Activated naive CD8-positive, alpha-beta T cell treated with anti-CD3 and anti-CD28 coated beads for 36 hours (primary cell): Measurements from ENCODE around the gene UBXN6. TPM values are rescaled to one million over a fixed set of nuclear protein-coding genes. Genes with fewer than 3 reads are reported as not detected.

Experiments
- DNase-seq: peaks from one replicate; pipeline ENCODE4 v3.0.0; 2021
- H3K27ac Mint-ChIP-seq: one replicate; pipeline ENCODE4 v1.8.0; 2022; ENCODE audit warnings: mild to moderate bottlenecking, moderate library complexity, mixed read lengths
- H3K27me3 Mint-ChIP-seq: one replicate; pipeline ENCODE4 v1.8.0; 2022; ENCODE audit warnings: mild to moderate bottlenecking, mixed read lengths
- H3K36me3 Mint-ChIP-seq: one replicate; pipeline ENCODE4 v1.8.0; 2021; ENCODE audit warnings: mild to moderate bottlenecking, mixed read lengths
- H3K4me1 Mint-ChIP-seq: one replicate; pipeline ENCODE4 v1.8.0; 2021; ENCODE audit warnings: mixed read lengths
- H3K4me3 Mint-ChIP-seq: one replicate; pipeline ENCODE4 v1.8.0; 2022; ENCODE audit warnings: mild to moderate bottlenecking, moderate library complexity, mixed read lengths
- H3K9me3 Mint-ChIP-seq: one replicate; pipeline ENCODE4 v1.8.0; 2022; ENCODE audit warnings: mixed read lengths
- total RNA-seq, 2 experiments: library from RNA; stranded (reverse); gene quantifications; one replicate each; pipeline ENCODE4 v1.2.3, GENCODE V29; 2021

Gene UBXN6, protein sequence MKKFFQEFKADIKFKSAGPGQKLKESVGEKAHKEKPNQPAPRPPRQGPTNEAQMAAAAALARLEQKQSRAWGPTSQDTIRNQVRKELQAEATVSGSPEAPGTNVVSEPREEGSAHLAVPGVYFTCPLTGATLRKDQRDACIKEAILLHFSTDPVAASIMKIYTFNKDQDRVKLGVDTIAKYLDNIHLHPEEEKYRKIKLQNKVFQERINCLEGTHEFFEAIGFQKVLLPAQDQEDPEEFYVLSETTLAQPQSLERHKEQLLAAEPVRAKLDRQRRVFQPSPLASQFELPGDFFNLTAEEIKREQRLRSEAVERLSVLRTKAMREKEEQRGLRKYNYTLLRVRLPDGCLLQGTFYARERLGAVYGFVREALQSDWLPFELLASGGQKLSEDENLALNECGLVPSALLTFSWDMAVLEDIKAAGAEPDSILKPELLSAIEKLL
- 10 to 100 TPM; 37.0 to 37.8 TPM for total RNA-seq

DNA sequence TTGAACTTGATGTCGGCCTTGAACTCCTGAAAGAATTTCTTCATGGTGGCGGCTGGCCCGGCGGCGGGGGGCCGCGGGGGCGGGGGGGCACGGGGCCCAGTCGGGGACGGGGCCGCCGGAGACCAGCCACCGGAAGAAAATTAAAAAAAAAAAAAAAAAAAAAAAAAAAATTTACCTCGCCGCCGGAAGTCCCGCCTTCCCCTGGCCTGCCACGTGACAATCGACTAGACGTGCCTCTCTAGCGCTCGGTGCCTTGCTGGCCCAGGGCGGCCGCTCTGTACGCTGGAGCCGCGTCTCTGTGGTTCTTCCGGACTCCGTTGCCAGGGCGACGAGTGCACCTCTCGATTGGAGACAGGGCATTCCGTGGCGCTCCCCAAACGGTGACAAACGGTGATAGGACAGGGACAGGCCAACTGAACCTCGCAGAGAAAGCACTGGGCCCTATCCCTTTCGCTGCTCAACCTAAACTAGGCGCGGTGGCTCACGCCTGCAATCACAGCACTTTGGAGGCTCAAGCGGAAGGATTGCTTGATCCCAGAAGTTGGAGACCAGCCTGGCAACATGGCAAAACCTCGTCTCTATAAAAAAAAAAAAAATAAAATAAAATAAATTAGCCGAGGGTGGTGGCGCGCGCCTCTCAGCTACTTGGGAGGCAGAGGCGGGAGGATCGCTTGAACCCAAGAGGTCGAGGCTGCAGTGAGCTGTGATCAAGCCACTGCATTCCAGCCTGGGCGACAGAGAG lies at the start of gene UBXN6:
TSS of gene UBXN6 (minus strand) at position 141 of the 742 bp plus-strand sequence. CDS start at position 44, 97 bp downstream.
- DNase-seq: peak; percentile 98
- Mint-ChIP-seq H3K27me3 (no peaks in the 10 kb centered on the region), H3K27ac (peak within 1 kb of the TSS; percentile 85), H3K4me1 (peaks cover 13% of the 10 kb centered on the region), H3K36me3 (no peaks in the 10 kb centered on the region), H3K4me3 (peak within 1 kb of the TSS; percentile 86), H3K9me3 (no peaks in the 10 kb centered on the region)

DNA sequence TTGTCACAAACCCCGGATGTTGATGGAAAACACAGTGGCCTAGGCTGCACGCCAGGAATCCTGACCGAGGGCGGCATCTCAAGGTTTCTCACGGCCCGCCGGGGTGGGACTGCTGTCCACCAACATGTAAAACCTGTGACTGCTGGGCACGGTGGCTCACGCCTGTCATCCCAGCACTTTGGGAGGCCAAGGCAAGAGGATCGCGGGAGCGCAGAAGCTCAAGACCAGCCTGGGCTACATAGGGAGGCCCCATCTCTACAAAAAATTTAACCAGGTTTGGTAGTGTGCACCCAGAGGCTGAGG lies 49.5 kb upstream of the UBXN6 start:
- H3K27me3 Mint-ChIP-seq: no peaks in the 10 kb centered on the region
- H3K27ac Mint-ChIP-seq: no peak overlapping the region
- peaks cover 8% of the 10 kb centered on the region for H3K4me1 Mint-ChIP-seq
- peaks cover 2% of the 10 kb centered on the region for H3K36me3 Mint-ChIP-seq
- no peaks in the 10 kb centered on the region for H3K9me3 Mint-ChIP-seq
- no peak for DNase-seq
- no peak overlapping the region for H3K4me3 Mint-ChIP-seq

DNA sequence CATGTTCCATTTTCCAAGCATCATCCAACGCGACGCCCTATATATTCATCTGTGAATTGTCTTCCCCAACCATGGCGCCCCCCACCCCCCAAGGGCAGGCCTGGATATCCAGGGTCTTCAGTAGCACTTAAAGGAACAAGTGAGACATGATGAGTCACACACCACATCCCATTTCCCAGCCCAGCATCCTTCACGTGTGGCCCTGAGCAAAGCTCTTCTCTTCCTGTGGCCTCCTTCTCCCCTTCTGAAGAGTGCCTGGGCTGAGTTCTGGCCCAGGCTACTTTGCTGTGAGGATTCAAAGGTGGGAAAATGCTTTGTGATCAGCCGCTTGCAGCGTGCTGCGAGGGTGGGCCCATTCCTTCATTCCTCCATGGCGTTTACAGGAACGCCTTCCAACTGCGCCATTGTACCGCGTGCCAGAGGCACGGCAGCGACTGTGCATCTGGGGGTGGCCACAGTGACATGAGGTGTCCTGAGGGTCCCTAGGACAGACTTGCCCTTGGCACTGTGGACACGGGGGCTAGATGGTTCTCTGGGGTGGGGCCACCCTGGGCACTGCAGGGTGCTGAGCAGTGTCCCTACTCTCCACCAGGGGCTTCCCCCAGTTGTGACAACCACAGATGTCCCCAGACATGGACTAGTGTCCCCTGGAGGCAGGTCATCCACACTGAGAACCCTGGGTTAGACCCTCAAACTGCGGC lies 49.0 kb upstream of the UBXN6 start:
- Mint-ChIP-seq H3K36me3 (peaks cover 2% of the 10 kb centered on the region), H3K9me3 (no peaks in the 10 kb centered on the region), H3K4me1 (peaks cover 8% of the 10 kb centered on the region), H3K27ac (peak overlapping the region; percentile 5), H3K4me3 (no peak overlapping the region), H3K27me3 (no peaks in the 10 kb centered on the region)
- DNase-seq: peak; percentile 15

DNA sequence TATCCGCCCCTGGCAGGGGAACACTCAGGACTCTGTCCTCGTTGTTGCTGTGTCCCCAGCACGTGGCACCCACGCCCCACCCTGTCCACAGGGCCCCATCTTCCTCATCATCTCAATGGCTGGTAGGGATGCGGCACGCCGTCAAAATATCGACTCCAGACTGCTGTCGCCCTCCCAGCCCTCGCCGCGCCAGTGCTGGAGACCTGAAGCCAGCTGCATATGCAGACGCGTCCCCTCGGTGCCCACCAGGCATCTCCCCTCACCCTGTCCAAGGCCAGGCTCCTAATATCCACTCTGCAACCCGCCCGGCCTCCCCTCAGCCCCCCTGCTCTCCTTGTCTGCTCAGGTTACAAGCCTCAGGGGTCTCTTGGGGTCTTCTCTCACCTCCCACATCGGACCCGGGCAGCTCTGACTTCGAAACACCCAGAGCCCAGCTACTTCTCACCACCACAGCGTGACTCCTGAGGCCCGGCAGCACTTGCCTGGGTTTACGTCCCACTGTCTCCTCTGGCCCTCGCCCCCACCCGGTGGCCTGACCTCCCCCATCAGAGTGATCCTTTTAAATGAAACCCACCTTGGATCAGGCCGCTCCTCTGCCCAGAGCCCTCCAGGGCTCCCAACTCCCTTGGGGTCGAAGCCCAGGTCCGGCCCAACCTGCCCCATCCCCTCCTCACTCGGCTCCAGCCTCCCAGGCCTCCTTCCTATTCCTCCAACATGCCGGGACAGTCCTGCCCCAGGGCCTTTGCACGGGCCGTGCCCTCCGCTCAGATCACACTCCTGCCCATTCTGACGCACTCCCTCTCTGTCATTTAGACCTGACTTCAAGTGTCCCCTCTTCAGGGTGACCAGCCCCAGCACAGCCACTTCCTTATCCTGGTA lies 48.2 kb upstream of the UBXN6 start:
- H3K4me1 Mint-ChIP-seq: peaks cover 8% of the 10 kb centered on the region
- H3K27ac Mint-ChIP-seq: peak overlapping the region; percentile 22
- no peak overlapping the region for H3K4me3 Mint-ChIP-seq
- no peaks in the 10 kb centered on the region for H3K27me3 Mint-ChIP-seq
- no peaks in the 10 kb centered on the region for H3K9me3 Mint-ChIP-seq
- DNase-seq: no peak
- peaks cover 2% of the 10 kb centered on the region for H3K36me3 Mint-ChIP-seq

DNA sequence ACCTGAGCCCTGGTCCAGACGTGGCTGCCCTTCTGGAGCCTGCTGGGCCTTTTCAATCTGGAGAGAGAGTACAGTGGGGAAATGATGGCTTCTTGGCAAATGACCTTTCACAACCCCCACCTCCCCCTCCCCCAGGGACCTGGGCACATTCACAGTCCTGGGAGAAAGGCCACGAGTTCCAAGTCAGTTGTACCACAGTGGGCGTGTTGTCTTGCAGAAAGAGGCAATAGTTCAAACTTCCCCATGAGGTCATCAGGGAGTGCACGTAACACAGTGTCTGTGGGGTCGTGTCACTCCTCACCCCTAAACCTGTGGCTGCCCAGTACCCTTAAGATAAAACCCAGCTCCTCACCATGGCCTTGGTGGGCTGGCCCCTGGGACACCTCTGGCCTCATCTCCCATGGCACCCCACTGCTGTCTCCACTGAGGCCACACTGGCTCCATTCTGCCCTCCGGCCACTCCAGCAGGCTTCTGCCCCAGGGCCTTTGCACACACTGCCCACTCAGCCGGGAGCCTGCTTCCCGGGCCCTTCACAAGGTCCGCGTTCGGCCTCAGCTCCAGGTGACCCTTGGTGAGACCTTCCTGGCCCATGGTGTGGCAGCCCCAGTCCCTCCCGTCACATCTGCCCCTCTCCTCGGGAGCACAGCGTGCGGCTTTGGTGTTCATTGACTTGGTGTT lies 47.4 kb upstream of the UBXN6 start:
- no peak for DNase-seq
- Mint-ChIP-seq H3K9me3 (no peaks in the 10 kb centered on the region), H3K4me3 (no peak overlapping the region), H3K36me3 (peaks cover 2% of the 10 kb centered on the region), H3K27me3 (no peaks in the 10 kb centered on the region), H3K4me1 (peaks cover 8% of the 10 kb centered on the region), H3K27ac (no peak overlapping the region)

DNA sequence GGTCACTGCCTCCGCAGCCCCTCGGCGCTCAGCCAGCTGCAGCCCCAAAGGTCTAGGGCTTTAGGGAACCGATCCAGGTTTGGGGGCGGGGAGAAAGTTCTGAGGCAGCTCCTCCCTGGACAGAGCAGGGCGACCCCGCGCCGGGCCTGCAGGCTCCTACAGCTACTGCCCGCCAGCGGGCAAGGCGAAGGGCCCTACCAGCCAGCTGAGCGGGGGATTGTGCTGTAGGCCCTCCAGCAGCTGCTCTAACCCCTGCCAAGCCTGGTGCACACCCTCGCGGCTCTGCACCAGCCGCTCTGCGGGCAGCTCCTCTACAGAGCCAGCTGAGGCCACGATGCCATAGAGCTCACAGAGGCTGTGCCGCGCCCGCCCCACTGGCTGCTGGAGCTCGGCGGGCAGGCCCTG lies 46.7 kb upstream of the UBXN6 start:
- Mint-ChIP-seq H3K27me3 (no peaks in the 10 kb centered on the region), H3K27ac (no peak overlapping the region), H3K36me3 (peaks cover 2% of the 10 kb centered on the region), H3K4me1 (peaks cover 8% of the 10 kb centered on the region), H3K9me3 (no peaks in the 10 kb centered on the region), H3K4me3 (no peak overlapping the region)
- DNase-seq: no peak

DNA sequence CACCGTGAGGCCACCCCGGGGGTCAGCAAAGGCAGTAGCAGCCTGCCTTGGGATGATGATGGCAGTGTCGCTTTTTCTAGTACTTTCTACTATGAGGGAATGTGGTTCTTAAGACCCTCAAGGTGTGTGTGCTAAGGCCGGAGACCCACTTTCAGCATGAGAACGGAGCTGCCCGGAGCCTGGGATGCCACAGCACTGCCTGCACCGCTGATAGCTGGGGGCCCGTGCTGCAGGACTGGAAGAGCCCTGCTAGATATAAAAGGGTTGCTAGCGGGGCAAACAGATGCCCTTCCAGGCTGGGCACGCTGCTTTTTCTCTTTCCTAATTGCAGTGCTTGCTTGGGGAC lies 46.2 kb upstream of the UBXN6 start:
- H3K27me3 Mint-ChIP-seq: no peaks in the 10 kb centered on the region
- no peak overlapping the region for H3K27ac Mint-ChIP-seq
- H3K9me3 Mint-ChIP-seq: no peaks in the 10 kb centered on the region
- no peak for DNase-seq
- H3K4me3 Mint-ChIP-seq: no peak overlapping the region
- H3K36me3 Mint-ChIP-seq: peaks cover 2% of the 10 kb centered on the region
- H3K4me1 Mint-ChIP-seq: peaks cover 8% of the 10 kb centered on the region

DNA sequence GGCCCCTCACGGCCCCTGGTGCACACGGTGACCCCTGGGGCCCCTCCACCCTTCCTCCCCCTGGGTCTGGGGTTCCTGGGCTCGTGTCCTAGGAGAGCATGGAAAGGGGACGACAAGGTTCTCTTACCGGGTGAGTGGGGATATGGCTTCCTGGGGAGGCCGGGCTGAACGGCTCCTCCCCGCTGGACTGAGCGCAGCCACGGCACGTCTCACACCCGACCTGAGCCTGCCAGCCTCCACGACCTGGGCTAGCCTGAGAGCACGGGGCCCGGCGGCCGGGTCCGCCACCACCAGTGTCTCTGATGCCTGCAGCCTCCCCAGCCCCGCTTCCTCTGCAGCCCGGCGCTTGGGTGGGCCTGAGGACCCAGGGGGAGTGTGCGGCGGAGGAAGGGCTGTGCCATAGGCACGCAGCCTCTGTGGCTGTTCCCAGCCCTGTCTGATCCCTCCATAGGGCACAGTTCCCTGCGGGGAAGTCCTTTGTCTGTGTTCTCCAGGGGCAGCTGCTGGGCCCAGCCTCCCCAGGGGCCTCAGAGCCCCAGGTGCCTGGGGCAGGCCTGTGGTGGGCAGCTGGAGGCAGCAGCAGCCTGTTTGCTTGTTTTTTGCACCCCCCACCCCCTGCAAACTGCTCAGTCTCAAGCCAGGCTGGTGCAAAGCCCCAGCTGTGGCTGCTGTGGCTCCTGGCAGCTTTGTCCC lies 45.7 kb upstream of the UBXN6 start:
- peaks cover 2% of the 10 kb centered on the region for H3K36me3 Mint-ChIP-seq

DNA sequence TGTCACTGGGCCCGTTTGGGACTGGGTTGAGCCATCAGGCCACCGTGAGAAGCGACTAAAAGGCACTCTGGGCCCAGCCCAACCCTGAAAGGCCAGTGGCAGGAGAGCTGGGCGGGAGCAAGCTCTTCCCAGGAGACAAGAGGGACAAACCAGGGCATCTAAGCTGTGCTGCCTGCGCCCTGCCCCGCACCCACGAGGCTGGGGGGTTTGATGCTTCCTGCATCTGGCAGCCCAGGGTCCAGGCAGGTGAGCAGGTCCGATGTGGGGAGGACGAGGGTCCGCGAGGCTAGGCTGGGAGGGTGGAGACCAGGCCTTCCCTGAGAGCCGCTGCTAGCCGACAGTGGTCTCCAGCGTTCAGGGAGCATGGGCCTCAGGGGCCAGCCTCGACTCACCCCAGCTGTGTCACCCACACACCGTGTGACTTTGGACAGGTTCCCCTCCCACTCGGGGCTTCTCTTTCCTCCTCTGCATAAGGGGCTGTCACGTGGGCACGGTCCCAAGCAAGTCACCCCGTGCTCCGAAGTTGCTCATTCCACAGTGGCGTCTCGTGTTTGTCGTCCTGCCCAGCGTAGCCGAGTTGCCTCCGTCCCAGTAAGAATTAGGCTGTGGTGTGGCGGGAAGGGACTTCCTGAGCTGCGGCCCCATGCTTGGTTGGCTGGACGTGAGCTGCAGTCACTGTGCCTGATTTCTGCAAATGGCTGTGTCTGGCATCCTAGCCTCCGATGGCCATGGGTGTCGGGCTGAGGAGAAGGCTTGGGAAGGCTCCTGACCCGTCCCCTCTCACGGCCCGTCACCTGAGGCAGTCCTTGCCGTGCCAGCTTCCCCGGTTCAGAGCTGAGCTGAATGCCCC lies 44.9 kb upstream of the UBXN6 start:
- Mint-ChIP-seq H3K9me3 (no peaks in the 10 kb centered on the region), H3K36me3 (peaks cover 2% of the 10 kb centered on the region), H3K27me3 (no peaks in the 10 kb centered on the region), H3K27ac (no peak overlapping the region), H3K4me1 (peaks cover 8% of the 10 kb centered on the region), H3K4me3 (no peak overlapping the region)
- DNase-seq: no peak

More for the DNA sequence above, 45.7 kb upstream of the UBXN6 start:
- no peak for DNase-seq
- H3K9me3 Mint-ChIP-seq: no peaks in the 10 kb centered on the region
- no peaks in the 10 kb centered on the region for H3K27me3 Mint-ChIP-seq
- H3K27ac Mint-ChIP-seq: no peak overlapping the region
- peaks cover 8% of the 10 kb centered on the region for H3K4me1 Mint-ChIP-seq
- no peak overlapping the region for H3K4me3 Mint-ChIP-seq

DNA sequence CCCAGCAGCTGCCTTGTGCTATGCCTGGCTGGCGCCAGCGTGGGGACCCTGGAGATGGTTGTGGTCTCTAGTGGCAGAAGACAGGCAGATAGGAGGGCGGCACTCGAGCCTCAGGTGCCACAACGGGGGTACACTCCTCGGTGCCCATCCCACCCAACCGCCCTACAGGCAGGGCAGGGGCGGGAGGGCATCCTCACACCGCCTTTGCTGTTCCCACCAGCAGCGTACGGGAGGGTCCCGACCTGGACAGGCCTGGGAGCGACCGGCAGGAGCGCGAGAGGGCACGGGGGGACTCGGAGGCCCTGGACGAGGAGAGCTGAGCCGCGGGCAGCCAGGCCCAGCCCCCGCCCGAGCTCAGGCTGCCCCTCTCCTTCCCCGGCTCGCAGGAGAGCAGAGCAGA lies 44.1 kb upstream of the UBXN6 start:
- no peak overlapping the region for H3K4me3 Mint-ChIP-seq
- no peaks in the 10 kb centered on the region for H3K9me3 Mint-ChIP-seq
- no peak overlapping the region for H3K27ac Mint-ChIP-seq
- H3K4me1 Mint-ChIP-seq: peaks cover 7% of the 10 kb centered on the region
- H3K36me3 Mint-ChIP-seq: peaks cover 2% of the 10 kb centered on the region
- DNase-seq: no peak
- H3K27me3 Mint-ChIP-seq: no peaks in the 10 kb centered on the region

DNA sequence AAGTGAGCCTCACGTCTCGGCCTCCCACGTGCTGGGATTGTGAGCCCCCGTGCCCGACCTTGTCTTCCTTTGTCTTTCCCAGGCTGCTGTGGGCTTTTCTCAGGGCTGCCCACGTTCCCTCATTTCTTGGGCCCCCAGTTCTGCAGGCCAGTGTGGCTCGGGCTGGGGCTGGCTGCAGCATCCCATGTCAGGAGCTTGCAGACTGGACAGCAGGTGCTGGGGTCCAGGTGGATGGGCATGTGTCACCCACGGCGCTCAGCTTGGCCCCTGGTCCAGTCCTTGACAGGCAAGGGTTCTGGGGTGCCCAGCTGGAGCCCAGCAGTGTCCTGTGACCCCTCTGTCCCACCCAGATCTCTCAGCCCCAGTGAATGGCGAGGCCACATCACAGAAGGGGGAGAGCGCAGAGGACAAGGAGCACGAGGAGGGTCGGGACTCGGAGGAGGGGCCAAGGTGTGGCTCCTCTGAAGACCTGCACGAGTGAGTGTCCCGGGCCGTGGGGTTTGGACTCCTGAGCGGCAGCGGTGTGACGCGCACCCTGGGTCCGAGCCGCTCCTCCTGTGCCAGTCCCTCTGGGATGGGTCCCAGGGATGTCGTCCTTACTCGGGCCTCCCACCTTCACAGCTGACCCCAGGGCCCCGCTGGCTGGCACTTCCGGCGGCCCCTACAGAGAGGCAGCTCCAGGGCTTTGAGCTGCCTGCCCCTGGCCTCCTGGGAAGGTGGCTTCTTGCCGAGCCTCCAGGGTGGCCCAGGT lies 43.4 kb upstream of the UBXN6 start:
- no peak overlapping the region for H3K27ac Mint-ChIP-seq
- no peaks in the 10 kb centered on the region for H3K4me1 Mint-ChIP-seq
- H3K9me3 Mint-ChIP-seq: no peaks in the 10 kb centered on the region
- peaks cover 2% of the 10 kb centered on the region for H3K36me3 Mint-ChIP-seq
- no peaks in the 10 kb centered on the region for H3K27me3 Mint-ChIP-seq
- no peak for DNase-seq
- no peak overlapping the region for H3K4me3 Mint-ChIP-seq

DNA sequence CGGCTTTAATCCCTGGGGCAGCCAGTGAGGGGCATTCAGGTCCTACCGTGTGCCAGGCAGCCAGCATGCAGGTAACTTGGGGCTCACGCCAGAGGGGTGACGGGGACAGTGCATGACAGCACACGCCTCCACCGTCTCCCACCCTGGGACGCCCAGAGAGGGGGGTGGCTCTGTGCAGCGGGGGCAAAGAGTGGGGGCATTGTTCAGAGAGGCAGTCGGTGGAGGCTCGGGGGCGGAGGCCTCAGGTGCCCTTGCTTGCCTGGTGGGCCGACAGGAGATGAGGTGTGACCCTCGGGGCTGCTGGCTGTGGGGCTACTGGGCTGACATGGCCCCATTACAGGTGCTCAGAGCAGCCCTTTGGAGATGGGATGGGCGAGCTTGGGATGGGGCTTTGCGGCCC lies 42.3 kb upstream of the UBXN6 start:
- no peaks in the 10 kb centered on the region for H3K36me3 Mint-ChIP-seq
- no peaks in the 10 kb centered on the region for H3K4me1 Mint-ChIP-seq
- no peak for DNase-seq
- no peaks in the 10 kb centered on the region for H3K27me3 Mint-ChIP-seq
- H3K4me3 Mint-ChIP-seq: no peak overlapping the region
- H3K27ac Mint-ChIP-seq: no peak overlapping the region
- H3K9me3 Mint-ChIP-seq: no peaks in the 10 kb centered on the region
